Activated B cell treated with CpG ODN at 0.5 μM for 24 hours (primary cell): ENCODE measurements around the gene MPL. TPM values are rescaled to one million over a fixed set of nuclear protein-coding genes. Genes with fewer than 3 reads are reported as not detected.

Experiments used
- ATAC-seq: fragments of 200-7000 bp; cut with Tn5 transposase; one replicate; pipeline ENCODE4 v1.10.0; 2021; ENCODE audit warnings: low read depth, mild to moderate bottlenecking, moderate library complexity
- CTCF ChIA-PET: fragments of 350-600 bp; sonication (Branson Sonifier 250); formaldehyde crosslinking; loops from one replicate; lab custom pipeline; 2021; ENCODE audit warnings: antibody characterized with exemption; lab: Charles Lee
- POLR2A ChIA-PET: fragments of 350-600 bp; sonication (Branson Sonifier 250); formaldehyde crosslinking; loops from one replicate; lab custom pipeline; 2021; ENCODE audit warnings: antibody characterized with exemption; lab: Charles Lee
- DNase-seq: peaks from one replicate; pipeline ENCODE4 v3.0.0; 2022
- H3K27ac Mint-ChIP-seq: one replicate; pipeline ENCODE4 v1.8.0; 2020; ENCODE audit warnings: mixed read lengths
- H3K27me3 Mint-ChIP-seq: one replicate; pipeline ENCODE4 v1.8.0; 2021; ENCODE audit warnings: mixed read lengths
- H3K36me3 Mint-ChIP-seq: one replicate; pipeline ENCODE4 v1.8.0; 2021; ENCODE audit warnings: low read depth, mixed read lengths
- H3K4me1 Mint-ChIP-seq: one replicate; pipeline ENCODE4 v1.8.0; 2021; ENCODE audit warnings: mixed read lengths
- H3K4me3 Mint-ChIP-seq: one replicate; pipeline ENCODE4 v1.8.0; 2020; ENCODE audit warnings: mild to moderate bottlenecking, mixed read lengths
- H3K9me3 Mint-ChIP-seq: one replicate; pipeline ENCODE4 v1.8.0; 2020; ENCODE audit warnings: mixed read lengths
- intact Hi-C: fragments of 100-400 bp; cut with micrococcal nuclease; formaldehyde crosslinking; loops from one replicate; pipeline ENCODE4 v1.15.1; 2024
- total RNA-seq: library from RNA; stranded (reverse); gene quantifications from 2 replicates; pipeline ENCODE4 v1.2.3, GENCODE V29; 2022
- TF ChIP-seq, protein P1 (sequence below): fragments of 200-600 bp; IDR thresholded peaks from one replicate; pipeline ENCODE4 v1.8.0; 2022; ENCODE audit warnings: antibody characterized with exemption, mild to moderate bottlenecking

The MPL gene
- total RNA-seq, 1 donor from 2014 or later, result not detected

DNA sequence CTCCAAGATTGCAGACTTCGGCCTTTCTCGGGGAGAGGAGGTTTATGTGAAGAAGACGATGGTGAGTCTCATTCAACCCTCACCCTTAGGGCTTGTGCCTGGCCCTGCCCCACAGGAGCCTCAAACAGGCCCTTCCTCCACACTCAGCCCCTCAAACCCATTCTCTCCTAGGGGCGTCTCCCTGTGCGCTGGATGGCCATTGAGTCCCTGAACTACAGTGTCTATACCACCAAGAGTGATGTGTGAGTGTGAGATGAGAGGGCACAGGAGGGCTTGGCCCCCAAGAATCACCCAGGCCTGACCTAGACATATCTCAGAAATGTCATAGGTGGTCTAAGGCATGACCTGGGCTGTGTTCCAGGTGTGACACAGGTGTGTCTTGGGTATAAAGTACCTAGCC lies 18.3 kb upstream of the MPL start:
- POLR2A ChIA-PET, result no interaction called here
- no peak for ATAC-seq

DNA sequence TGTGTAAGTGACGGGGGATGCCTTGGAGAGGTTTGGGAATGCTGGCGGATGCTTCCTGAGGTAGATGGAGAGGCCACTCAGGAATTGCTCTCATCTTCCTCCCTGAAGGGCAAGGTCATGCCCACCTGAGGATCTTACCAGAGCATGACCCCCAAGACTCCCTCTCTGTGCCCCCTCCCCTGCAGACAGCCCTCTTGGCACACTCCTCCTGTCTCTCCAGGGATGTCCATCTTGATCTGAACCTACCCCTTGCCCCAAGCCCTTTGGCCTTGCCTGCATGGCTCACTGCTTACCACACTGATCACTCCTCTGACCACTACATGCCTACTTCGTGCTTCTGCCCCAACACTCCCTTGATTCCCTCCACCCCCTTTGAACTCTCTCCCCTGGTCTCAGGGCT lies 17.9 kb upstream of the MPL start:
- POLR2A ChIA-PET, result no interaction called here
- DNase-seq (no peak), ATAC-seq (no peak)
- no peaks in the 10 kb centered on the region for H3K4me1 Mint-ChIP-seq
- H3K27me3 Mint-ChIP-seq, result no peaks in the 10 kb centered on the region
- H3K27ac Mint-ChIP-seq, result no peak overlapping the region
- peaks cover 5% of the 10 kb centered on the region for H3K9me3 Mint-ChIP-seq
- H3K36me3 Mint-ChIP-seq, result no peaks in the 10 kb centered on the region
- intact Hi-C loops, result no loop called here
- TF ChIP-seq, protein P1, sequence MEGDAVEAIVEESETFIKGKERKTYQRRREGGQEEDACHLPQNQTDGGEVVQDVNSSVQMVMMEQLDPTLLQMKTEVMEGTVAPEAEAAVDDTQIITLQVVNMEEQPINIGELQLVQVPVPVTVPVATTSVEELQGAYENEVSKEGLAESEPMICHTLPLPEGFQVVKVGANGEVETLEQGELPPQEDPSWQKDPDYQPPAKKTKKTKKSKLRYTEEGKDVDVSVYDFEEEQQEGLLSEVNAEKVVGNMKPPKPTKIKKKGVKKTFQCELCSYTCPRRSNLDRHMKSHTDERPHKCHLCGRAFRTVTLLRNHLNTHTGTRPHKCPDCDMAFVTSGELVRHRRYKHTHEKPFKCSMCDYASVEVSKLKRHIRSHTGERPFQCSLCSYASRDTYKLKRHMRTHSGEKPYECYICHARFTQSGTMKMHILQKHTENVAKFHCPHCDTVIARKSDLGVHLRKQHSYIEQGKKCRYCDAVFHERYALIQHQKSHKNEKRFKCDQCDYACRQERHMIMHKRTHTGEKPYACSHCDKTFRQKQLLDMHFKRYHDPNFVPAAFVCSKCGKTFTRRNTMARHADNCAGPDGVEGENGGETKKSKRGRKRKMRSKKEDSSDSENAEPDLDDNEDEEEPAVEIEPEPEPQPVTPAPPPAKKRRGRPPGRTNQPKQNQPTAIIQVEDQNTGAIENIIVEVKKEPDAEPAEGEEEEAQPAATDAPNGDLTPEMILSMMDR, result no peak
- CTCF ChIA-PET, result no interaction called here
- no peak overlapping the region for H3K4me3 Mint-ChIP-seq

More for the DNA sequence above, 18.3 kb upstream of the MPL start:
- intact Hi-C loops, result no loop called here
- Mint-ChIP-seq H3K36me3 (no peaks in the 10 kb centered on the region), H3K4me1 (no peaks in the 10 kb centered on the region), H3K27me3 (no peaks in the 10 kb centered on the region), H3K27ac (no peak overlapping the region), H3K9me3 (peaks cover 1% of the 10 kb centered on the region), H3K4me3 (no peak overlapping the region)
- DNase-seq, result no peak
- TF ChIP-seq, protein P1, result no peak
- CTCF ChIA-PET, result no interaction called here

DNA sequence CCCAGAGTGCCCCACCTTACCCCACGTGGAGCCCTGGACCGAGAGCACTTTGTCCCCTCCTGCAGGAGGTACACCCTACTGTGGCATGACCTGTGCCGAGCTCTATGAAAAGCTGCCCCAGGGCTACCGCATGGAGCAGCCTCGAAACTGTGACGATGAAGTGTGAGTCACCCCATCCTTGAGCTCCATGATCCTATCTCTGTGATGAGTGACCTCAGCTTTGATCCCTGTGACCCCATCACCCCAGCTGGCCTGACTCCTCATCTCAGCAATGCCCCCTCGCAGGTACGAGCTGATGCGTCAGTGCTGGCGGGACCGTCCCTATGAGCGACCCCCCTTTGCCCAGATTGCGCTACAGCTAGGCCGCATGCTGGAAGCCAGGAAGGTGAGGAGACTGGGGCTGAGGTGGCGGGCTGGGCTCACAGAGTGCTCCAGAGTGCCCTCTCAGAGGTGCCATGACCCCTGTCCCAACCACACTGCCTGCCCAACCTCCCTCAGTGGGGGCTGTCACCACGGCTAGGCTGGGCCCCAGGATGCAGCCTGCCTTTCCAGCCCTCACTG lies 16.2 kb upstream of the MPL start:
- Mint-ChIP-seq H3K27me3 (no peaks in the 10 kb centered on the region), H3K4me1 (no peaks in the 10 kb centered on the region), H3K36me3 (no peaks in the 10 kb centered on the region), H3K4me3 (no peak overlapping the region), H3K27ac (no peak overlapping the region), H3K9me3 (peaks cover 15% of the 10 kb centered on the region)
- POLR2A ChIA-PET, result no interaction called here
- TF ChIP-seq, protein P1, result no peak
- ATAC-seq (no peak), DNase-seq (no peak)
- intact Hi-C loops, result no loop called here
- CTCF ChIA-PET, result no interaction called here

DNA sequence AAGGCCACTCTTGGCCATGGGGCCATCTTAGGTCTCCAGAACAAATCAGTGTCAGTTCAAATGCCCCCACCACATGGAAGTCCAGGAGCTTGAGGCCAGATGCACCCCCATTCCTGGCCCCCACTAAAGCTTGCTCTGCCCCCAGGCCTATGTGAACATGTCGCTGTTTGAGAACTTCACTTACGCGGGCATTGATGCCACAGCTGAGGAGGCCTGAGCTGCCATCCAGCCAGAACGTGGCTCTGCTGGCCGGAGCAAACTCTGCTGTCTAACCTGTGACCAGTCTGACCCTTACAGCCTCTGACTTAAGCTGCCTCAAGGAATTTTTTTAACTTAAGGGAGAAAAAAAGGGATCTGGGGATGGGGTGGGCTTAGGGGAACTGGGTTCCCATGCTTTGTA lies 15.1 kb upstream of the MPL start:
- Mint-ChIP-seq H3K36me3 (no peaks in the 10 kb centered on the region), H3K4me1 (no peaks in the 10 kb centered on the region), H3K27ac (no peak overlapping the region), H3K9me3 (peaks cover 16% of the 10 kb centered on the region), H3K4me3 (no peak overlapping the region), H3K27me3 (no peaks in the 10 kb centered on the region)
- ChIA-PET CTCF (no interaction called here), POLR2A (interaction anchor here (1.1 kb wide), 1 partner anchor 46 kb away, joined by 4 read pairs; no protein-coding TSS in a partner anchor)
- ATAC-seq, result no peak
- TF ChIP-seq, protein P1, result no peak
- DNase-seq, result no peak
- intact Hi-C loops, result no loop called here

DNA sequence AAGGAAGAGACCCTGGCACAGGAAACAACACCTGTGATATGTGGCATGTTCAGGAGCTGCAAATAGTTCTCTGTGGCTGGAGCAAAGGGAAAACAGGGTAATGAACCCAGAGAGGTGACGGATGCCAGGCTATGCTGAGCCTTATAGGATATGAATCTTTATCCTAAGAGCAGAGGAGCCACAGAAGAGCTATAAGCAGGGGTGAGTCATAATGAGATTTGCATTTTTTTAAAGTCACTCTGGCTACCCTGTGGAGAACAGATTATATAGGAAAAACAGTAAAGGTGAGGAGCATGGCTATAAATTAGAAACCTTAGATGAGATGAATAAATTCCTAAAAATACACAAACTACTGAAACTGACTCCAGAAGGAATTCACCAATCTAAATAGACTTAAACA lies 12.8 kb upstream of the MPL start:
- Mint-ChIP-seq H3K36me3 (no peaks in the 10 kb centered on the region), H3K4me1 (no peaks in the 10 kb centered on the region), H3K27me3 (no peaks in the 10 kb centered on the region), H3K4me3 (no peak overlapping the region), H3K9me3 (peaks cover 19% of the 10 kb centered on the region), H3K27ac (no peak overlapping the region)
- ChIA-PET CTCF (no interaction called here), POLR2A (no interaction called here)
- DNase-seq, result no peak
- TF ChIP-seq, protein P1, result no peak
- ATAC-seq, result no peak
- intact Hi-C loops, result no loop called here
